Fibroblast of the aortic adventitia (primary cell): ENCODE results near the gene PPP5C. TPM values are rescaled to one million over a fixed set of nuclear protein-coding genes. Genes with fewer than 3 reads are reported as not detected.

Experiments used
- DNase-seq: peaks from one replicate; pipeline ENCODE4 v3.0.0-alpha.2; 2010; ENCODE audit warnings: low read depth
- H3K4me3 ChIP-seq: 2 replicates; pipeline ENCODE4 v1.5.1; 2011; ENCODE audit warnings: low read depth, mild to moderate bottlenecking, control low read depth, low read length, moderate library complexity
- total RNA-seq: library from RNA; depleted of rRNA; stranded (reverse); fragments of >200 nt; gene quantifications from 2 replicates; pipeline ENCODE4 v1.2.3, GENCODE V29; 2012; ENCODE audit warnings: low replicate concordance
- TF ChIP-seq, protein P1 (sequence below): IDR thresholded peaks from 2 replicates; pipeline ENCODE4 v1.5.1; 2011; ENCODE audit warnings: mild to moderate bottlenecking, low read length, control low read depth, inconsistent platforms; ENCODE audit not compliant: insufficient read depth

The PPP5C gene
- total RNA-seq, 1 donor = 52.4 TPM

DNA sequence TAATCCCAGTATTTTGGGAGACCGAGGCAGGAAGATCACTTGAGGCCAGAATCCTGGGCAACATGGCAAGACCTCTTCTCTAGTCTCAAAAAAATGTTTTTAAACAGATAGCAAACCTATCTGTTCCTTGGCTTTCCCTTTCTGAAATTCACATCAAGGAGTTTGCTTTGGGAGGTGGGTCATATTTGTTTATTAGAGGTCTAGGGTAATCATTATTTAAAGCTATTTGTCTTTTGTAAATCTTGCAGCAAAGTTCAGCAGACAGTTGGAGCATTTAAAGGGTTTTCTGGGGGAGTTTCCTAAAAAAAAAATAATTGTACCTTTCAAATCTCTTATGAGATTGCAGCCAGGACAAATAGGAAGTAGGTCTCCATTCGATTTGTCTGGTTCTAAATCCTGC lies 17.5 kb downstream of the PPP5C start:
- H3K4me3 ChIP-seq = no peak overlapping the region
- TF ChIP-seq, protein P1, sequence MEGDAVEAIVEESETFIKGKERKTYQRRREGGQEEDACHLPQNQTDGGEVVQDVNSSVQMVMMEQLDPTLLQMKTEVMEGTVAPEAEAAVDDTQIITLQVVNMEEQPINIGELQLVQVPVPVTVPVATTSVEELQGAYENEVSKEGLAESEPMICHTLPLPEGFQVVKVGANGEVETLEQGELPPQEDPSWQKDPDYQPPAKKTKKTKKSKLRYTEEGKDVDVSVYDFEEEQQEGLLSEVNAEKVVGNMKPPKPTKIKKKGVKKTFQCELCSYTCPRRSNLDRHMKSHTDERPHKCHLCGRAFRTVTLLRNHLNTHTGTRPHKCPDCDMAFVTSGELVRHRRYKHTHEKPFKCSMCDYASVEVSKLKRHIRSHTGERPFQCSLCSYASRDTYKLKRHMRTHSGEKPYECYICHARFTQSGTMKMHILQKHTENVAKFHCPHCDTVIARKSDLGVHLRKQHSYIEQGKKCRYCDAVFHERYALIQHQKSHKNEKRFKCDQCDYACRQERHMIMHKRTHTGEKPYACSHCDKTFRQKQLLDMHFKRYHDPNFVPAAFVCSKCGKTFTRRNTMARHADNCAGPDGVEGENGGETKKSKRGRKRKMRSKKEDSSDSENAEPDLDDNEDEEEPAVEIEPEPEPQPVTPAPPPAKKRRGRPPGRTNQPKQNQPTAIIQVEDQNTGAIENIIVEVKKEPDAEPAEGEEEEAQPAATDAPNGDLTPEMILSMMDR = no peak
- DNase-seq = no peak

DNA sequence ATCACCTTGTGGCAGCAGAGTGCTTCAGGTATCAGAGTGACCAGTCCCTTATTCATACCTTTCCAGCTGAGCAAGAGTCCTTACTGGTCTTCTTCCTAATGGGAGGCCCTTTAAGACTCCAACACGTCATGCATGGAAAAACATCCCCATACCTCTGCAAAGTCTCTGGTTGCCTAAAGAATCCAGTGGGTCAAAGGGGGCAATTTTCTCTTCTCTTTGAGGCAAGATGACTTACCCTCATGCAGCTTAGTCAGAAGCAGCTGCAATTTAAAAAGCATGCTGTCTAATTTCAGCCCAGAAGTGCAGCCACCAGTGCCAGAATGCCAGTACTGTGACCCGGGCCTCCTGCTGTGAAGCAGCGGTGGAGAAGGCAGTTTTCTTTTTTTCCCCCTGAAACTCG lies 18.7 kb downstream of the PPP5C start:
- DNase-seq = no peak
- TF ChIP-seq, protein P1 = no peak
- H3K4me3 ChIP-seq = no peak overlapping the region

DNA sequence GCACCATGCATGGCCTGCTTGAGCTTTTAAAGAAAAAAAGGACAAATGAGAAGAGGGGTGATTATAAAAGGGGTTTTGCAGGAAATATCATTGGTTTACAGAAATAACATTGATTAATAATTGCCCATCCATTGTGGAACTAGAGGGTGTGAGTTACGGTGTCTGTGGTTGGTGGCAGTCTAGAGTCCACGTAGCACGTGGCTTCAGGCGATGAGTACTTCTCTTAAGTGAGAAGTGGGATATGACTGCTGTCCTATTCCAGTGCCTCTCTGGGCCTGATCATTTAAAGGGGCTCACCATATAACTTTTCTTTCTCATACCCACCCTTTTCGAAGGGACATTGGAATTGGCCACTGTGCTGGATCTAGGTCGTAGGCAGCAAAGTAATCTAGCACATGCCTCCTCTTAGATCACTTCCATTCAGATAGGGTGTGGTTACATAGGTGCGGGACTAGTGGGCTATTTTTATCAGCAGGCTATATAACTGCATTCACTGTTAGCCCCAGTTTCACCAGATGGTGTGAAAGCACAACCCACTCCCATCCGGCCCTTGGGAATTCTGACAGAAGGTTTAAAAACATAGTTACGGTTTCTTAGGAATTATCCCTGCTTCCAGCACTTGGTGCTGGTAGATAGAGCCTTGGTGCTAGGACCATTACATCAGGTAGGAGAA lies 19.9 kb downstream of the PPP5C start:
- no peak for DNase-seq
- TF ChIP-seq, protein P1 = no peak
- H3K4me3 ChIP-seq = no peak overlapping the region

DNA sequence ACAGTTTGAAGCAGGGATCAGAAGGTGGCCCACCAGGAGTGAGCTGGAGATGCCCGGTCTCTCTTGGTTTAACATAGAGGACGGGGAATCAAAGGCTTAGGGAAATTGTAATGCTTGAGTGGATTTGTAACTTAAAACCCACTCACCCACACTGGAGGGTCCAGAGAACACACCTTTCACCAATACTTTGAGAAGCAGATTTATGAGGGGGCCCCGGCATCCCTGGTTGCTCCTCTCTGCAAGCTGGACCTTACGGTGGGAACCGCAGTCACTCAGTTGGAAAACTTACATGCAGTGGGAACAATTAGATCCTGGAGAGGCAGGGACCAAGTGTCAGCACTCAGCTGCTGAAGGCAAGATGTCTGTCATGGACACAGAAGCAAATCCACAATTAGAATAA lies 20.5 kb downstream of the PPP5C start:
- DNase-seq = no peak
- TF ChIP-seq, protein P1 = no peak
- no peak overlapping the region for H3K4me3 ChIP-seq

DNA sequence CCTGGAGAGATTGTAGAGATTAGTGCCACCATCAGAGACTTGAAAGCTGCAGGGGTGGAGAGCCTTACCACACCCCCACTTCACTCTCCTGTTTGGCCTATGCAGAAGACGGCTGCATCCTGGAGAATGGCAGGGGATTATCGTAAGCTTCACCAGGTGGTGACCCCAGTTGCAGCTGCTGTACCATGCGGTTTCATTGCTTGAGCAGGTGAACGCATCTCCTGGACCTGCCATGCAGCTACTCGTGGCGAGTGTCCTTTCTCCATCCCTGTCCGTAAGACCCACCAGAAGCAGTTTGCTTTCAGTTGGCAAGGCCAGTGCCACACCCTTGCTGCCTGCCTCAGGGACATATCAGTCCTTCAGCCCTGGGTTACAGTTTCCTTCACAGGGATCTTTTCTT lies 21.2 kb downstream of the PPP5C start:
- TF ChIP-seq, protein P1 = no peak
- no peak overlapping the region for H3K4me3 ChIP-seq

DNA sequence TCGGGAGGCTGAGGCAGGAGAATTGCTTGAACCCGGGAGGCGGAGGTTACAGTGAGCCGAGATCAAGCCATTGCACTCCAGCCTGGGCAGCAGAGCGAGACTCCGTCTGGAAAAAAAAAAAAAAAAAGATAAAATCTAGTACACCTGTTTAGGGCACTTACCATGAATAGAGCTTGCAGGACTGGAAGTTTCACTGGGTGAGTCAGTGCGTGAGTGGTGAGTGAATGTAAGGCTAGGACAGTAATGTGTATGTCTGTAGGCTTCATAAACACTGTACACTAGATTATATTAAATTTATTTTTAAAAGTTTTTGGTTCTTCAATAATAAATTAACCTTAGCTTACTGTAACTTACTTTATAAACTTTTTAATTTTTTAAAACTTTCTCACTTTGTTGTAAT lies 22.9 kb downstream of the PPP5C start:
- no peak for DNase-seq
- TF ChIP-seq, protein P1 = no peak
- no peak overlapping the region for H3K4me3 ChIP-seq

More for the DNA sequence above, 21.2 kb downstream of the PPP5C start:
- DNase-seq = no peak
